ENCODE data around the gene TECTB. TPM values are rescaled to one million over a fixed set of nuclear protein-coding genes. Genes with fewer than 3 reads are reported as not detected.

TECTB gene
- polyA plus RNA-seq, 1 donor from 2014 or later = not detected

Other genes starting within 250 kb of the TECTB start
- gene GPAM, start 99.6 kb upstream of the TECTB start, polyA plus RNA-seq = 2.5 TPM
- gene ACSL5, start 90.7 kb downstream of the TECTB start, polyA plus RNA-seq = 52.3 TPM
- gene ZDHHC6, start 163.5 kb downstream of the TECTB start, polyA plus RNA-seq = 37.0 TPM
- 32.0 TPM for gene VTI1A, start 163.8 kb downstream of the TECTB start, polyA plus RNA-seq

Measured in IgD-negative memory B cell (primary cell).